Caco-2 (cell line): ENCODE data around the gene JPT2. TPM values are rescaled to one million over a fixed set of nuclear protein-coding genes. Genes with fewer than 3 reads are reported as not detected.

Source experiments
- BruUV-seq: library from RNA; stranded (reverse); fragments of 400-500 nt; replicated peaks from 2 replicates; lab custom pipeline; 2021; lab: Mats Ljungman, UMichigan
- CTCF ChIA-PET: fragments of 300-600 bp; sonication (Branson Sonifier 250); formaldehyde crosslinking; loops from one replicate; lab custom pipeline; 2022; ENCODE audit warnings: antibody characterized with exemption; lab: Charles Lee
- POLR2A ChIA-PET: fragments of 300-600 bp; sonication (Branson Sonifier 250); formaldehyde crosslinking; loops from one replicate; lab custom pipeline; 2022; ENCODE audit warnings: antibody characterized with exemption; lab: Charles Lee
- DNase-seq, 2 experiments: peaks; one replicate each; pipeline versions ENCODE4 v3.0.0 to v3.0.0-alpha.2; 2020 to 2022
- H3K27me3 ChIP-seq: replicated peaks from 2 replicates; pipeline ENCODE4 v1.6.0; 2011; ENCODE audit warnings: low read length; ENCODE audit not compliant: control insufficient read depth, insufficient read depth
- H3K36me3 ChIP-seq: 2 replicates; pipeline ENCODE4 v1.5.1; 2011; ENCODE audit warnings: low read length; ENCODE audit not compliant: control insufficient read depth, insufficient read depth
- H3K4me1 ChIP-seq: fragments of 250-450 bp; sonication (Bioruptor Pico); 2 replicates; pipeline ENCODE4 v1.5.1; 2020; ENCODE audit warnings: mild to moderate bottlenecking
- H3K4me3 ChIP-seq: 2 replicates; pipeline ENCODE4 v1.5.1; 2011; ENCODE audit warnings: low read depth, mild to moderate bottlenecking, control low read depth, low read length
- H3K9me3 ChIP-seq: fragments of 250-450 bp; sonication (Bioruptor Pico); 2 replicates; pipeline ENCODE4 v1.5.1; 2020; ENCODE audit warnings: mild to moderate bottlenecking, moderate library complexity
- H3K27ac Mint-ChIP-seq: one replicate; pipeline ENCODE4 v1.8.0; 2022; ENCODE audit warnings: mixed read lengths; ENCODE audit not compliant: unreplicated experiment
- H3K27me3 Mint-ChIP-seq: one replicate; pipeline ENCODE4 v1.8.0; 2022; ENCODE audit warnings: mixed read lengths; ENCODE audit not compliant: insufficient read depth, unreplicated experiment
- H3K36me3 Mint-ChIP-seq: one replicate; pipeline ENCODE4 v1.8.0; 2022; ENCODE audit warnings: mild to moderate bottlenecking, mixed read lengths; ENCODE audit not compliant: insufficient read depth, unreplicated experiment
- H3K4me1 Mint-ChIP-seq: one replicate; pipeline ENCODE4 v1.8.0; 2022; ENCODE audit warnings: low read depth, mixed read lengths; ENCODE audit not compliant: unreplicated experiment
- H3K4me3 Mint-ChIP-seq: one replicate; pipeline ENCODE4 v1.8.0; 2022; ENCODE audit warnings: mild to moderate bottlenecking, moderate library complexity, mixed read lengths; ENCODE audit not compliant: unreplicated experiment
- H3K9me3 Mint-ChIP-seq: one replicate; pipeline ENCODE4 v1.8.0; 2022; ENCODE audit warnings: mixed read lengths; ENCODE audit not compliant: unreplicated experiment
- intact Hi-C: fragments of 100-400 bp; cut with micrococcal nuclease; formaldehyde crosslinking; loops from one replicate; pipeline ENCODE4 v1.10.0; 2022; ENCODE audit not compliant: unreplicated experiment
- total RNA-seq: library from RNA; stranded (reverse); gene quantifications from 2 replicates; pipeline ENCODE4 v1.2.3, GENCODE V29; 2022
- TF ChIP-seq, protein P1 (sequence below), 2 experiments: fragments of 200-600 bp in 1 of 2; IDR thresholded peaks; 1 replicate in 1 of 2; 2 replicates in 1 of 2; pipeline versions ENCODE4 v1.5.1 to v1.8.0; 2011 to 2022; ENCODE audit warnings: antibody characterized with exemption in 1 of 2, control low read depth in 1 of 2, inconsistent platforms in 1 of 2, low read depth in 1 of 2, low read length in 1 of 2, mild to moderate bottlenecking in 1 of 2, moderate library complexity in 1 of 2; ENCODE audit not compliant: insufficient read depth in 1 of 2, severe bottlenecking in 1 of 2, unreplicated experiment in 1 of 2

Gene JPT2
- total RNA-seq, 1 experiment from 2014 or later: 178 TPM

- Histone ChIP-seq H3K36me3 (no peaks in the 10 kb centered on the region; the same call in 1 of the 2 replicates), H3K27me3 (no peaks in the 10 kb centered on the region), H3K4me3 (no peak overlapping the region), H3K9me3 (no peaks in the 10 kb centered on the region), H3K4me1 (no peaks in the 10 kb centered on the region)
- H3K27me3 Mint-ChIP-seq: no peaks in the 10 kb centered on the region
- intact Hi-C loops: no loop called here
- H3K36me3 Mint-ChIP-seq: peaks cover 20% of the 10 kb centered on the region
- POLR2A ChIA-PET: no interaction called here
- no peak overlapping the region for H3K27ac Mint-ChIP-seq
- no peaks in the 10 kb centered on the region for H3K9me3 Mint-ChIP-seq
- no peak overlapping the region for H3K4me3 Mint-ChIP-seq
- CTCF ChIA-PET: no interaction called here
- BruUV-seq: no TSS peak
- DNase-seq: no peak
- TF ChIP-seq, protein P1, sequence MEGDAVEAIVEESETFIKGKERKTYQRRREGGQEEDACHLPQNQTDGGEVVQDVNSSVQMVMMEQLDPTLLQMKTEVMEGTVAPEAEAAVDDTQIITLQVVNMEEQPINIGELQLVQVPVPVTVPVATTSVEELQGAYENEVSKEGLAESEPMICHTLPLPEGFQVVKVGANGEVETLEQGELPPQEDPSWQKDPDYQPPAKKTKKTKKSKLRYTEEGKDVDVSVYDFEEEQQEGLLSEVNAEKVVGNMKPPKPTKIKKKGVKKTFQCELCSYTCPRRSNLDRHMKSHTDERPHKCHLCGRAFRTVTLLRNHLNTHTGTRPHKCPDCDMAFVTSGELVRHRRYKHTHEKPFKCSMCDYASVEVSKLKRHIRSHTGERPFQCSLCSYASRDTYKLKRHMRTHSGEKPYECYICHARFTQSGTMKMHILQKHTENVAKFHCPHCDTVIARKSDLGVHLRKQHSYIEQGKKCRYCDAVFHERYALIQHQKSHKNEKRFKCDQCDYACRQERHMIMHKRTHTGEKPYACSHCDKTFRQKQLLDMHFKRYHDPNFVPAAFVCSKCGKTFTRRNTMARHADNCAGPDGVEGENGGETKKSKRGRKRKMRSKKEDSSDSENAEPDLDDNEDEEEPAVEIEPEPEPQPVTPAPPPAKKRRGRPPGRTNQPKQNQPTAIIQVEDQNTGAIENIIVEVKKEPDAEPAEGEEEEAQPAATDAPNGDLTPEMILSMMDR (IDR thresholded peaks at IDR 0.05; ENCODE audit: insufficient read depth in 1 of 2, low read depth in 1 of 2, low read length in 1 of 2, severe bottlenecking in 1 of 2, unreplicated experiment in 1 of 2): no peak
- no peaks in the 10 kb centered on the region for H3K4me1 Mint-ChIP-seq
These were observed 44.8 kb upstream of the JPT2 start for GRCh38 chr16:1633310-1633709.

DNA sequence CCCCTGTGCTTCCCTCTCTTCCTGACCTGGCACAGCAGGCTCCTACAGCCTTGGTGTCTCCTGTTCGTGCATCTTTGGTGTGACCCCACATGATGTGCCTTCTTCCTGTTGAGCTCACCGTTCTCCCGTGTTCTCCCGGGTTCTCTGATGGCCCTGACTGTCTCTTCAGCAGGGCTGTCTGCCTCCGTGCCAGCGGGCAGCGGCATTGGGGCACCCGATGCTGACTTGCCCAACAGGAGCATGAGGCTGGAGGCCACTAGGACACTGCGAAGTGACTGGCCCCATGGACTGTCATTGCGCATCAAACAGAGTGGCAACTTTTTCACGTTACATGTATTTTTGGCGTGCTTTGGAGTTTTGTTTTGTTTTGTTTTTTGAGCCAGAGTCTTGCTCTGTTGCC, 43.5 kb upstream of the JPT2 start:
- no peaks in the 10 kb centered on the region for H3K27me3 ChIP-seq
- H3K9me3 ChIP-seq: no peaks in the 10 kb centered on the region
- ChIA-PET CTCF (no interaction called here), POLR2A (no interaction called here)
- no TSS peak for BruUV-seq
- Mint-ChIP-seq H3K4me3 (no peak overlapping the region), H3K4me1 (peaks cover 7% of the 10 kb centered on the region), H3K36me3 (peaks cover 25% of the 10 kb centered on the region), H3K27ac (no peak overlapping the region), H3K27me3 (no peaks in the 10 kb centered on the region), H3K9me3 (no peaks in the 10 kb centered on the region)
- no peak overlapping the region for H3K4me3 ChIP-seq
- intact Hi-C loops: no loop called here
- no peak for DNase-seq
- H3K36me3 ChIP-seq: no peaks in the 10 kb centered on the region; the same call in 1 of the 2 replicates
- H3K4me1 ChIP-seq: 0 out of 2 replicates have a peak, but pooled peaks cover 6% of the 10 kb centered on the region
- TF ChIP-seq, protein P1 (IDR thresholded peaks at IDR 0.05; ENCODE audit: insufficient read depth in 1 of 2, low read depth in 1 of 2, low read length in 1 of 2, severe bottlenecking in 1 of 2, unreplicated experiment in 1 of 2): no peak

DNA sequence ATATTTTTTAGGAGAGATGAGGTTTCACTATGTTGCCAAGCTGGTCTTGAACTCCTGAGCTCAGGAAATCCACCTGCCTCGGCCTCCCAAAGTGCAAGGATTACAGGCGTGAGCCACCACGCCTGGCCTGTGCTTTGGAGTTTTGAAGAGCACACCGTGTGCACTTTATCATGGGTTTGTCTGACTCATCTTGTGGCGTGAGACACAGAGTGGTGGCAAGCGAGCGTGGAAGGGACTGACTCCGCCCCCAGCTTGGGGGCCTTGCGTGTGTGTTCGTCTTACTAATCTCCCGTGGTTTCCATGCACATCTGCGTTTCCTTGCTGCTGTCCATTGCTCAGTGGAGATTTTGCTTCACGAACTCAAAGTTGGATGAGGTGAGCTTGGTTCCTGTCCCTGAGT, 43.0 kb upstream of the JPT2 start:
- TF ChIP-seq, protein P1 (IDR thresholded peaks at IDR 0.05; ENCODE audit: insufficient read depth in 1 of 2, low read depth in 1 of 2, low read length in 1 of 2, severe bottlenecking in 1 of 2, unreplicated experiment in 1 of 2): no peak
- Histone ChIP-seq H3K36me3 (no peaks in the 10 kb centered on the region; the same call in 1 of the 2 replicates), H3K4me1 (0 out of 2 replicates have a peak, but pooled peaks cover 7% of the 10 kb centered on the region), H3K9me3 (no peaks in the 10 kb centered on the region), H3K4me3 (no peak overlapping the region), H3K27me3 (no peaks in the 10 kb centered on the region)
- H3K27me3 Mint-ChIP-seq: no peaks in the 10 kb centered on the region
- no peak overlapping the region for H3K4me3 Mint-ChIP-seq
- H3K36me3 Mint-ChIP-seq: peaks cover 28% of the 10 kb centered on the region
- no peaks in the 10 kb centered on the region for H3K9me3 Mint-ChIP-seq
- no peak overlapping the region for H3K27ac Mint-ChIP-seq
- CTCF ChIA-PET: no interaction called here
- POLR2A ChIA-PET: no interaction called here
- H3K4me1 Mint-ChIP-seq: peaks cover 7% of the 10 kb centered on the region
- no peak for DNase-seq
- no TSS peak for BruUV-seq
- intact Hi-C loops: no loop called here
